Measurements from ENCODE around the gene GPS2.

GPS2 gene

DNA sequence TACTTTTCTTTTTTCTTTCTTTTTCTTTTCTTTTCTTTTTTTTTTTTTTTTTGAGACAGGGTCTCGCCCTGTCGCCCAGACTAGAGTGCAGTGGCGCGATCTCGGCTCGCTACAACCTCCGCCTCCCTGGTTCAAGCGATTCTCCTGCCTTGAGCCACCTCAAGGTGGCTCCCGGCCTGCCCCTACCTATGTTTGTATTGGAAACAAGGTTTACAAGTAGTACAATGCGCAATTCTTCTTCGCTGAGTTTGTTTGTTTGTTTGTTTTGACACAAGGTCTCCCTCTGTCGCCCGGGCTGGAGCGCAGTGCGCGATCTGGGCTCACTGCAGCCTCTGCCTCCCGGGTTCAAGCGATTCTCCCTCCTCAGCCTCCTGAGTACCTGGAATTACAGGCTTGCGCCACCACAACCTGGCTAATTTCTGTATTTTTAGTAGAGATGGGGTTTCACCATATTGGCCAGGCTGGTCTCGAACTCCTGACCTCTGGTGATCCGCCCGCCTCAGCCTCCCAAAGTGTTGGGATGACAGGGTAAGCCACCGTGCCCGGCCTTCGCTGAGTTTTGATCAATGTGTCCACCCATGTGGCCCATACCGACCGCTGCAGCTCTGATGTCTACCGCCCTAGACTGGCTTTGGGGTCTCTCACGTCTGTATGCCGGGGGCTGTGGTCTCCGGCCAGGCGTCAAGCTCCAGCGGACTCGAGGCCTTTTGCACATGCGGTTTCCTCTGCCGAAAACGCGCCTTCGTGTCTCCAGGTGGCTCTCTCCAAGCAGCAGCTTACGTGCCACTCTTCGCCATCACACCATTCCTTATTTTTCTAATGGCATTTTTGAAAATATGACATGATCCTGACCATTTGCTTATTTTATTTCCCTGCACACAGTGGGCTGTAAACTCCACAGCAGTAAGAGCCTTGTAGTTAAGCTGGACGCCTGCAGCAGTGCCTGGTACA is 19.7 kb downstream of the GPS2 start:
- peaks cover 33% of the 10 kb centered on the region for H3K4me1 ChIP-seq (ENCODE audit: control insufficient read depth, insufficient read depth, low read length)
- H3K4me3 ChIP-seq (ENCODE audit: low read length) = peak overlapping the region; percentile 19

DNA sequence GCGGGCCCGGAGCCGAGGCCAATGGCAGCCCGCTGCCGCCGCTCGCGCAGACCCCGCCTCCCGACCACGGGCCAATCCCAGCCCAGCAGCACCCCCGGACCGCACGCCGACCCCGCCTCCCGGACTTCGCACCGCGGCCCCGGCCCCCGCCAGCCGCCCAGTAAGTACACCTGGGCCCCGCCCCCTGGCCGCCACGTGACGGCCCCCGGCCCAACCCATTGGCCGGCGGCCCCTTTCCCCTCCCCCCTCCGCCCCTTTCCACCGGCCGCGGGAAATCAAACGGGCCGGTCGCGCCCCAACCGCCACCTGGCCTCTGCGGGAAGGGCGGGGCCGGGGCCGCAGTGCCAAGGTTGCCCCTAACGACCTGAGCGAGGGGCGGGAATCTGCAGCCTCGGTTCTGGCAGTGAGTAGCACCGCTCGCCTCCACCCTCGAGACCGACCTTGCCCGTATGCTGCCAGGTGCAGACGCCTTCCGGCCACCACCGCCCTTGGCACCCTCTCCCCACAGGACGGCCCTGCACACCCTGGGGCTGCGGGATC is 20.5 kb downstream of the GPS2 start, which contains the start of gene YBX2:
Gene YBX2 (minus strand): TSS at position 26 of the 540 bp plus-strand sequence. CDS start 139 bp downstream, outside the sequence.
- DNase-seq (ENCODE audit: low read depth) = peak; percentile 50
- Histone ChIP-seq H3K4me1 (ENCODE audit: control insufficient read depth, insufficient read depth, low read length) (peaks cover 33% of the 10 kb centered on the region), H3K9me3 (ENCODE audit: control insufficient read depth, low read length) (no peaks in the 10 kb centered on the region), H3K9ac (ENCODE audit: low read length) (no peak within 1 kb of the TSS), H3K27me3 (replicated peaks; ENCODE audit: control insufficient read depth, insufficient read depth, low read length) (peaks cover 24% of the 10 kb centered on the region), H3K4me3 (ENCODE audit: low read length) (peak within 1 kb of the TSS; percentile 23), H3K36me3 (ENCODE audit: control insufficient read depth, insufficient read depth, low read length, severe bottlenecking) (no peaks in the 10 kb centered on the region)

More for the DNA sequence above, 19.7 kb downstream of the GPS2 start:
- no peaks in the 10 kb centered on the region for H3K9me3 ChIP-seq (ENCODE audit: control insufficient read depth, low read length)
- DNase-seq (ENCODE audit: low read depth) = no peak
- H3K9ac ChIP-seq (ENCODE audit: low read length) = peak overlapping the region; percentile 19
- H3K27me3 ChIP-seq (replicated peaks; ENCODE audit: control insufficient read depth, insufficient read depth, low read length) = peaks cover 27% of the 10 kb centered on the region
- H3K36me3 ChIP-seq (ENCODE audit: control insufficient read depth, insufficient read depth, low read length, severe bottlenecking) = no peaks in the 10 kb centered on the region

DNA sequence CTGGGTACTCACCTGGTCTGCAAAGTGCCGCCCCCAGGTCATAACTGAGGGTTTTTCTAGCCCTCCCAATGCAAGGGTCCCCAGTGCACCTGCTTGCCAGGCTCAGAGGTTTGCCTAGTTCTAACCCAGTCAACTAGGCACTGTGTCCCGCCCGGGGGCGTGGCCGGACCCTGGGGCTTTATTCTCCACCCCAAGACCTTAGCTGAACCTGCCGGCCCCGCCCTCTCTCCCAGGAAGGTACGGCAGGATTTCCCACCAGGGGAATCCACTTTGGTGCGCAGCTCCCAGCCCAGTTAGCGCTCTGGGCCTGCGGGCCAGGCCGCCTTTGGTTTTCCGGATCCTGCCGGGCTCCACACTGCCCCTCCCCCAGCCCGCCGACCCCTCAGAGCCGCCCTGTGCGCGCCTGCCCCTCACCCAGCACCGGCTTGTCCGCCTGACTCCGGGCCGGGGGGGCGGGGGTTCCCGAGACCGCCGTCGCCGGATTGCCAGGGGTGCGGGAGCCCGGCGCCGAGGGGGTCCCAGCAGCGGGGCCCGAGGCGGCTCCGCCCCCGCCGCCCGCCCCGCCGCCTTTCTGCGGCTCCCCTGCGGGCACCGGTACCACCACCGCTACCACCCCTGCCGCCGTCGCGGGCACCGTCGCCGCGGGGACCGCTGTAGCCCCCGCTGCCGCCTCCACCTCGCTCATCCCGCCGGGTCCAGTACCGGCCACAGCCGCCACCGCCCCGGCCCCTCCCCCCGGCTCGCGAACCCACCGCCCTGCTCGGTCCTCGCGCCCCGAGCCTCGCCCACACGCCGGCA is 21.1 kb downstream of the GPS2 start:
- no peak for DNase-seq (ENCODE audit: low read depth)
- H3K4me1 ChIP-seq (ENCODE audit: control insufficient read depth, insufficient read depth, low read length) = peaks cover 33% of the 10 kb centered on the region

DNA sequence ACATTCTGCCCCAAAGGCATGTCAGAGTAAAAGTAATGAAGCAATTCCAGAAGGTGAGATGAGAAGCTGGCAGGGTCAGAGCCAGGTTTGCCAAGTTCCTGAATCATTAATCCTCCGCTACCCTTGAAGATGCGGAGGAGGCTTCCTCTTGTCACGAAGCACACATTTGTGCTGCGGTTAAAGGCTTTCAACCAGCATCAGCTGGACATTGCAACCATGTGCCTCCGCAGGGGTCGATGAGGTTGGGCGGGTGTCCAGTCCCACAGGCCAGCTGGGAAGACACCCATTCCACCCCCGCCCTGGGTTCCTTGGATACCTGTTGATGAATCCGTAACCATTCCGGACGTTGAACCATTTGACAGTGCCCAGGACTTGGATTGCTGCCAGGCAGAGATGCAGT is 22.0 kb downstream of the GPS2 start:
- H3K4me3 ChIP-seq (ENCODE audit: low read length) = no peak overlapping the region
- no peak for DNase-seq (ENCODE audit: low read depth)
- no peaks in the 10 kb centered on the region for H3K36me3 ChIP-seq (ENCODE audit: control insufficient read depth, insufficient read depth, low read length, severe bottlenecking)
- H3K4me1 ChIP-seq (ENCODE audit: control insufficient read depth, insufficient read depth, low read length) = peaks cover 33% of the 10 kb centered on the region
- peaks cover 25% of the 10 kb centered on the region for H3K27me3 ChIP-seq (replicated peaks; ENCODE audit: control insufficient read depth, insufficient read depth, low read length)
- H3K9ac ChIP-seq (ENCODE audit: low read length) = no peak overlapping the region
- no peaks in the 10 kb centered on the region for H3K9me3 ChIP-seq (ENCODE audit: control insufficient read depth, low read length)

More for the DNA sequence above, 21.1 kb downstream of the GPS2 start:
- Histone ChIP-seq H3K4me3 (ENCODE audit: low read length) (no peak overlapping the region), H3K9ac (ENCODE audit: low read length) (no peak overlapping the region), H3K9me3 (ENCODE audit: control insufficient read depth, low read length) (no peaks in the 10 kb centered on the region), H3K27me3 (replicated peaks; ENCODE audit: control insufficient read depth, insufficient read depth, low read length) (peaks cover 23% of the 10 kb centered on the region), H3K36me3 (ENCODE audit: control insufficient read depth, insufficient read depth, low read length, severe bottlenecking) (no peaks in the 10 kb centered on the region)

DNA sequence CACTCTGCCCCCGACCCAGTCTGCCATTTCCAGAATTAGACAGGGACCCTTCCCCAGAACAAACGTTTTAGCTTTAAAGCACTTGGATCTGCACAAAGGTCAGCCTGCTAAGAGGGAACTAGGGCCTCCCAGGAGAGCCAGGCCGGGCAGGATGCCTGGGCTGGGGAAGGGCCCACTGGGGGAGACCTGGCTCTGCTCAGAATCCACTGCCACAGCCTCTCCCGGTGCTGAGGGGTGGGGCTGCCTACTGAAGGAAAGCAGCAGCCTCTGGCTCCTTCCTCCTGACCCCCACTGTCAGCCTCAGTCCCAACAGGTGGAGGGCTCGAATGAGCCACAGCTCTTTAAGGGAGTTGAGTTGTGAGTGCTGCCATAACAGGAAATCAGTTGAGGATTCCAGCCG is 22.4 kb downstream of the GPS2 start:
- no peak overlapping the region for H3K4me3 ChIP-seq (ENCODE audit: low read length)
- no peak for DNase-seq (ENCODE audit: low read depth)
- H3K9me3 ChIP-seq (ENCODE audit: control insufficient read depth, low read length) = no peaks in the 10 kb centered on the region
- peaks cover 28% of the 10 kb centered on the region for H3K27me3 ChIP-seq (replicated peaks; ENCODE audit: control insufficient read depth, insufficient read depth, low read length)
- peaks cover 3% of the 10 kb centered on the region for H3K36me3 ChIP-seq (ENCODE audit: control insufficient read depth, insufficient read depth, low read length, severe bottlenecking)
- peaks cover 33% of the 10 kb centered on the region for H3K4me1 ChIP-seq (ENCODE audit: control insufficient read depth, insufficient read depth, low read length)
- H3K9ac ChIP-seq (ENCODE audit: low read length) = peak overlapping the region; percentile 42

DNA sequence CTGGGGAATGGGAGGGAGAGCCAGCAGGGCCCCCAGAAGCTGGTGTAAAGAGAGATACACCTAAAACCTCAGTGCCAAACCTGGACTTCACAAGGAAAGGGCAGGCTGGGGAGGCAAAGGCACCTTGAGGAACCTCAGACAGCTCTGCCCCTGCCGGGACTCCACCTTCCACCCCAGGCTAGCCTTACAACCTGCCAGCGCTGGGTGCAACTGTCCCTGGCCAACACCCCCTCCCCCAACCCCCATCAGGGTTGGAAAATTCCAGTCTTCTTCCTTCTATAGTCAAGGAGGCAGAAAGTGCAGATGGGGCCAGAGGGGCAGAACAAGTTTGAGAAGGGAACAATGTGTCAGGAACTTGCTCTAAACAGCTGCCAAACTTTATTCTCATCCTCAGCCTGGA is 23.0 kb downstream of the GPS2 start:
- peaks cover 33% of the 10 kb centered on the region for H3K4me1 ChIP-seq (ENCODE audit: control insufficient read depth, insufficient read depth, low read length)
- no peaks in the 10 kb centered on the region for H3K9me3 ChIP-seq (ENCODE audit: control insufficient read depth, low read length)
- no peak for DNase-seq (ENCODE audit: low read depth)
- peaks cover 29% of the 10 kb centered on the region for H3K27me3 ChIP-seq (replicated peaks; ENCODE audit: control insufficient read depth, insufficient read depth, low read length)
- peaks cover 8% of the 10 kb centered on the region for H3K36me3 ChIP-seq (ENCODE audit: control insufficient read depth, insufficient read depth, low read length, severe bottlenecking)
- peak overlapping the region; percentile 42 for H3K9ac ChIP-seq (ENCODE audit: low read length)
- H3K4me3 ChIP-seq (ENCODE audit: low read length) = no peak overlapping the region

DNA sequence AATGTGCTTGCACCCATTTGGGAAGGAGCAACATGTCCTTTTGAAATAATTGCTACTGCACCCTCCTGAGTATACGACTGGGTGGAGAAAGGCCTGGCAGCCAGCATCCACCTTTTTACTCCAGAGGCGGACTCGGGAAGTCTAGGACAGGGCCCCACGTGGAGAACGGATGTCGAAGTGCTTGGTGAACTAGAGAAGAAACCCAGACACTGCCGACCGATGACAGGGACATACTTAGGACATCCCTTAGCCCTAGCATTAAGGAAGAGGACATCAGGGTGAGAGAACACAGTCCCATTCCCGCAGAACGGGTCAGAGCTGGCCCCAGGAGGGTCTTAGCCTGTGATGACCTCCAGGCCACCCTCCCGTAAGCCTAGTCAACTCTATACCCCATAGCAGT is 24.5 kb downstream of the GPS2 start:
- Histone ChIP-seq H3K36me3 (ENCODE audit: control insufficient read depth, insufficient read depth, low read length, severe bottlenecking) (peaks cover 16% of the 10 kb centered on the region), H3K9ac (ENCODE audit: low read length) (no peak overlapping the region), H3K4me1 (ENCODE audit: control insufficient read depth, insufficient read depth, low read length) (peaks cover 24% of the 10 kb centered on the region), H3K9me3 (ENCODE audit: control insufficient read depth, low read length) (no peaks in the 10 kb centered on the region), H3K27me3 (replicated peaks; ENCODE audit: control insufficient read depth, insufficient read depth, low read length) (peaks cover 33% of the 10 kb centered on the region), H3K4me3 (ENCODE audit: low read length) (no peak overlapping the region)
- DNase-seq (ENCODE audit: low read depth) = no peak

- peaks cover 19% of the 10 kb centered on the region for H3K36me3 ChIP-seq (ENCODE audit: control insufficient read depth, insufficient read depth, low read length, severe bottlenecking)
- peaks cover 33% of the 10 kb centered on the region for H3K27me3 ChIP-seq (replicated peaks; ENCODE audit: control insufficient read depth, insufficient read depth, low read length)
- no peak overlapping the region for H3K4me3 ChIP-seq (ENCODE audit: low read length)
- no peak overlapping the region for H3K9ac ChIP-seq (ENCODE audit: low read length)
- no peaks in the 10 kb centered on the region for H3K9me3 ChIP-seq (ENCODE audit: control insufficient read depth, low read length)
- no peak for DNase-seq (ENCODE audit: low read depth)
- peaks cover 24% of the 10 kb centered on the region for H3K4me1 ChIP-seq (ENCODE audit: control insufficient read depth, insufficient read depth, low read length)
These were observed 25.0 kb downstream of the GPS2 start for GRCh38 chr17:7290166-7290565.

DNA sequence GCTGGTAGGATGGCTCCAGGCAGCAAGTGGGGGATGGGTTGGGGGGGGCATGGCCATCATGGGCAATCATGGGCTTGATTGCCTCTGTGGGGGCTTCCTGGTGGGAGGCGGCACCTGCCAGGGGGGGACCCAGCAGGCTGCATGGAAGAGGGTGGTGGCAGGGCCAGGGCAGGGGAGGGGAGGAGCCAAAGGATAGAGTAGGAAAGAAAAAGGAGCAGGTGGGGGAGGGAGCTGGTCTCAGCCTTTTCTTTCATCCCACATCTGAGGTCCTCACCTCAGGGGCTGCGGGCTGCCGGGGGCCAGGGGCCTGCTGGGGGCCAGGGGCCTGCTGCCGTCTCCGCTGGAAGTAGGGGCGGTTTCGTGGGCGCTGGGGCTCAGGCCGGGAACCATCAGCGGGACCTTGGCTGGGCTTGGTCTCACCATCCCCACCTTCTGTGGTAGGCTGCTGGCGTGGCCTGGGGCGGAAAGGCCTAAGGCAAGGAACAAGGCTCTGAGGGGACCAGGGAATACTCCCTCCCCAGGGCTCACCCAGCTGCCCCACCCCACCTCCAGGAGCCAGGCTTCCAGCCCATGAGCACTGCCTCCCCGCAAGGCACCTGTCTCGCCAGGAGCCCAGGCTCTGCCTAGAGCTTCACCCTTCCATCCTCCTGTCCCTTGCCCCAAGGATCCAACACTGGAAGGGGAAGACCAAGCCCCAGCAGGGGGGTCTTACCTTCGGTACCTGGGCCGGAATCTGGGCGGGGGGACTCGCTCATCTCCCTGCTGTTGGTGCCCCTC is 25.7 kb downstream of the GPS2 start:
- no peak overlapping the region for H3K4me3 ChIP-seq (ENCODE audit: low read length)
- H3K4me1 ChIP-seq (ENCODE audit: control insufficient read depth, insufficient read depth, low read length) = peaks cover 24% of the 10 kb centered on the region
- H3K27me3 ChIP-seq (replicated peaks; ENCODE audit: control insufficient read depth, insufficient read depth, low read length) = peaks cover 38% of the 10 kb centered on the region
- peaks cover 26% of the 10 kb centered on the region for H3K36me3 ChIP-seq (ENCODE audit: control insufficient read depth, insufficient read depth, low read length, severe bottlenecking)
- no peaks in the 10 kb centered on the region for H3K9me3 ChIP-seq (ENCODE audit: control insufficient read depth, low read length)
- no peak for DNase-seq (ENCODE audit: low read depth)
- no peak overlapping the region for H3K9ac ChIP-seq (ENCODE audit: low read length)

DNA sequence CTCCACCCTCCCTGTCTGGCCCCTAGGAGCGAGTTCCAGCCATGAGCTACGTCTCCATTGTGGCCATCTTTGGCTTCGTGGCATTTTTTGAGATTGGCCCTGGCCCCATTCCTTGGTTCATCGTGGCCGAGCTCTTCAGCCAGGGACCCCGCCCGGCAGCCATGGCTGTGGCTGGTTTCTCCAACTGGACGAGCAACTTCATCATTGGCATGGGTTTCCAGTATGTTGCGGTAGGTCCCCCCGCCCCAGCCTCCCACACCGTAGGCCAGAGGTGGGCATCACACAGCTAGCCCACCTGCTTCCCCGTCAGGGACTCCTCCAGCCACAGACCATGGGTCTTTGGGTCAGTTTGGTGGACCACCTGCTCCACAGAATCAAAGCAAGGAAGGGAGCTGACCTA is 29.5 kb downstream of the GPS2 start:
- no peak for DNase-seq (ENCODE audit: low read depth)
- no peak overlapping the region for H3K4me3 ChIP-seq (ENCODE audit: low read length)
- no peaks in the 10 kb centered on the region for H3K9me3 ChIP-seq (ENCODE audit: control insufficient read depth, low read length)
- no peak overlapping the region for H3K9ac ChIP-seq (ENCODE audit: low read length)
- peaks cover 15% of the 10 kb centered on the region for H3K4me1 ChIP-seq (ENCODE audit: control insufficient read depth, insufficient read depth, low read length)
- peaks cover 34% of the 10 kb centered on the region for H3K36me3 ChIP-seq (ENCODE audit: control insufficient read depth, insufficient read depth, low read length, severe bottlenecking)
- H3K27me3 ChIP-seq (replicated peaks; ENCODE audit: control insufficient read depth, insufficient read depth, low read length) = peaks cover 33% of the 10 kb centered on the region

All from adipocyte (in vitro differentiated cells).